COLO668 (cell line): ENCODE data around the gene HES7.

ENCODE experiments used
- DNase-seq: peaks from one replicate; lab custom pipeline; 2025; ENCODE audit not compliant: unreplicated experiment; lab: John Stamatoyannopoulos, UW

HES7 gene

DNA sequence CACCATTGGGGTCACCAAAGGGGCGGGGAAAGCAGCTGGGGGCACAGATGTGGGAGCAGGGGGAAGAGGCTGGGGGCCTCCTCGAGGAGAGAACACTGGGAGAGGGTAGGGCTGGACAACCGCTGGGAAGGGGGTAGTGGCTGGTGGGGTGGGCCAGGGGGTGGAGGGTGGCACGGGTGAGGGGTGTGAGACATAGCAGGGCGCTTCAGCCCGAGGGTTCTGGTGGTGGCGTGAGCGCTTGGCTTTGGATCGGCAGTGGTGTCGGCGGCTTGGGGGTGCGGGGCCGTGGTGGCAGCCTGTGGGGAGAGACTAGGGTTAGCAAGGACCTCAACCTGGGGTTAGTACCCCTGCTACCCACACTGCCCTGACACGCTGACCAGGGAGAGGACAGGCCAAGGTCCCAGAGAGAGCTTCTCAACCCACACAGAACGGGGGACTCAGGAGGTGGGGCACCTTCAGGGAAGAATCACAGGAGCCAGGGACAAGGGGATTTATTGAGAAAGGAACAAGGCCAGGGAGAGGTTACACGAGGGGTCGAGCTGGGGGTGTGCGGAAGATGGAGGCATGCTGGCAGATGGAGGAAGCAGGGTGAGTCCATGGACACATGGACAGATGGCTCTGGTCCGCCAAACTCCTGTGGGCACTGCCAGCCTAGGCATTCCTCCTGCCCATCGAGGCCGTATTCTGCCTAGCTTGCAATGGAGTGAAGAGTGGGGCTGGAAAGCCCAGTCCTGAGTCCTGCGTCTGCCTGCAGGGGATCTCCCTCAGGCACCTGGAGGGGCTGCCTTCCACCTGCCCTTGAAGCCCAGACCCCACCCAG, 19.9 kb upstream of the HES7 start:
- no peak for DNase-seq

DNA sequence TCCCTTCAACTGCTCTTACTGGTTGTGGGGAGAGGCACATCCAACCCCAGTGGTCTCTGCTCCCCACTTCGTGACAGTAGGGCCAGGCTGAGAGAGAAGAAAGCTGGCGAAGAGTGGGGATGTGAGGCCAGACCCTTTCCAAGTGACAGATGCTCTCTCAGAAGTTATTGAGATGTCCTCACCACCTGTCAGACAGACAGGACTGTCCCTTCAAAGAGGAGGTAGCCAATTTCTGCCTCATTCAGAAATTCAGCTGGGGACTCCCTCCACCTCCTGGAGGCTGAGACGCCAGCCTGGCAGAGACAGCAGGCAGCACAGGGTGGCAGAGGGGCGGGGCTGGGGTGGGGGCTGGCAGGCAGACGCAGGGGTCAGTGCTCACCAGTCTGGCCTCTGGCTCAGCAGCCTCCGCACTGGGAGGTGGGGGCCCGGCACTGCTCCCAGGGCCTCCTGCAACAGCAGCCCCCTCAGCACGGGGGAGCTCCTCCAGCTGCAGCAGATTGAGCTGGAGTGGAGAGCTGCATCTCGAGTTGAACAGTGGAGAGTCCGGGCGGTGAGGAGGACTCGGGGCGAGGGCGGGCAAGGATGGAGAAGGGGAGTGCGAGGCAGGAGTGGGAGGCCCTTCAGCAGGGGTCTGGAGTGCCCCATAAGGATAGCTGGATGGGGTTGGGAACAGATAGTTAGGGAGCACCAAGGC, 19.1 kb upstream of the HES7 start:
- no peak for DNase-seq

DNA sequence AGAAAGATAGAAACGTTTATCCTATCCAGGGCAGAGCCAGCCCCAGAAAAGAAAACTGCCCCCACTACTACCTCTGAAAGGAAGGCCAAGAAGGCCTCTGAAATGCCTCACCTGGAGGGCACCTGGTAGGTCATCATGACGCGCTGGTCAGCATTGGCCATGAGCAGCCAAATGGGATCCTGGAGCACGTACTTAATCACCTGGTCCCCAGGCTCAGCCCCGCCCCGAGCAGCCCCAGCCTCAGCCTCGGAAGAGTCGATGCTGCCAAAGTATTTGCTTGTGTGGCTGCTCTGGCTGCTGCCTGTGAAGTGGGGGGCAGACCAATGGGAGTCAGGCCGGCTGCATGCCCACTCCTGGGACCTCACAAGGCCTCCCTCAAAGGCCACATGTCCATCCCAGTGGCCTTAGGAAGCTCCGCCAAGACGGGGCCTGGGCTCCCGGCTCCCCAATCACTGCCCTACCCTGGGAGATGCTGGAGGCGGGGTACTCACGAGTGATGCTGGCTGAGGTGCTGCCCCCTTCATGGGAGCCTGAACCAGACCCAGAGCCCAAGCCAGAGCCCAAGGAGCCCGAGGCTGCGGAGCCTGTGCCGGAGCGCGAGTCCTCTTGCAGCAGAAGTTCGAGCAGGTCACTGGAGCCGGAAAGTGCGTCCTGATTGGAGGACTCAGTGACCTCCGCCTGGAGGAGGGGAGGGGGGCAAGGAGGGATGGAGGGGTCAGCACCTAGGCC, 18.4 kb upstream of the HES7 start:
- DNase-seq = no peak

GRCh38 chr17:8141741-8142140, 17.8 kb upstream of the HES7 start:
- DNase-seq = no peak

DNA sequence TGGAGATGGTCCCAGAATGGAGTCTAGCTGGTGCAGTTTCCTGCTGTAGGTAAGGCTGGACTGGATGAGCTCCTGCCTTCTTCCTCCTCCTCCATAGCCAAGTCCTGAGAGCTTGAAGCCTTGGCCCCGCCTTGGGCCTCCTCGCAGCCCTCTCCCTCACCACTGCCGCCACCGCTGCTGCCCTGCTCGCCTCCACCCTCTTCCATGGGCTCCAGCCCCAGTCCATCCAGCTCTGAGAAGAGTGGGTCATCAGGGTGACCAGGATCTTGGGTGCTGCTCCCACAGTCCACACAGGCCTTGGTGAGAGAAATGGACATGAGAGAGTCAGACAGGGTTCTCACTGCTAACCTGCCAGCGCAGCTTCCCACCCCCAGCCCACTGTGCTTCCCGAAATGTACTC, 17.1 kb upstream of the HES7 start:
- DNase-seq = no peak

- no peak for DNase-seq
These were observed 16.4 kb upstream of the HES7 start for GRCh38 chr17:8140065-8141029.

DNA sequence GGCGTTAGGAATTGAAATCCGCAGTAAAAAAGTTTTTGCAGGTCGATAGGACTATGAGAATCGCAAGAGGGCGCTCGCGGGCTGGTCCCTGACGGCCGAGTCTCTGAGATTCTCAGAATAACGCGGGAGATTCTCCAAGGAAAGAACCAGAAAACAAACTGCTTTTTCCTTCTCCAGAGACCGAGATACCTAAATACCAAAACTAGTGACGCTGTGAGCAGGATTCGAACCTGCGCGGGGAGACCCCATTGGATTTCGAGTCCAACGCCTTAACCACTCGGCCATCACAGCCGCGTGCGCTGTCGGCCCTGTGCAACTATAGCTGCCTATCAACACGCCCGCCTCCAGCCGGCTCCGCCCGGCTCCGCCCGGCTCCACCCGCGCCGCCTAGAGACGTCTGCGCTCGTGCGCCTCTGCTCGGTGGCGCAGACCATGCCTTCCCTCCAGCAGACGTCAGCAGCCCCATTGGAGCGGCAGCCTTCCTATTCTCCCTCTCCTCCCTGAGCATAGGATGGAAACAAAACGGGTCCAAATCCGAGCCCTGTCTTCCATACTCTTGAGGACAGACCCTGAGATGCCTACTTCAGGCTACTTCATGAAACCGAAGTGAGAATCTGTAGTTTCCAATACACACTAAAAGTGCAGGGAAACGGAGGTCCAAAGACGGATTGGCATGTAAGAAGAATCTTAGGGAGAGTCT, 14.9 kb upstream of the HES7 start:
- DNase-seq = peak; percentile 90

DNA sequence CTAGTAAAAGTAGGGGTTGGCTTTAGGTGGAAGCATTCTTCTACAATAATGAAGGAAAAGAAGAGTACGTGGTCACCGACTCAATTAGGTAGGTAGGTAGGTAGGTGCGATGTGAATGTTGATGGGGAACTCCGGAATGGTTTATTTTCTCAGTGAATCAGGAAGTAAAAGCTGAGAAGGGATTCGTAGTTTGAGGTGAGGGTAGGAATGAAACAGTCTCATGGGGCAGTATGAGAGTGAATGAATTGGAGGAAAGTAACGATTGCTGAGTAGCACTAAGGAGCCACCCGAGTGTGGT, 14.4 kb upstream of the HES7 start:
- DNase-seq = no peak

DNA sequence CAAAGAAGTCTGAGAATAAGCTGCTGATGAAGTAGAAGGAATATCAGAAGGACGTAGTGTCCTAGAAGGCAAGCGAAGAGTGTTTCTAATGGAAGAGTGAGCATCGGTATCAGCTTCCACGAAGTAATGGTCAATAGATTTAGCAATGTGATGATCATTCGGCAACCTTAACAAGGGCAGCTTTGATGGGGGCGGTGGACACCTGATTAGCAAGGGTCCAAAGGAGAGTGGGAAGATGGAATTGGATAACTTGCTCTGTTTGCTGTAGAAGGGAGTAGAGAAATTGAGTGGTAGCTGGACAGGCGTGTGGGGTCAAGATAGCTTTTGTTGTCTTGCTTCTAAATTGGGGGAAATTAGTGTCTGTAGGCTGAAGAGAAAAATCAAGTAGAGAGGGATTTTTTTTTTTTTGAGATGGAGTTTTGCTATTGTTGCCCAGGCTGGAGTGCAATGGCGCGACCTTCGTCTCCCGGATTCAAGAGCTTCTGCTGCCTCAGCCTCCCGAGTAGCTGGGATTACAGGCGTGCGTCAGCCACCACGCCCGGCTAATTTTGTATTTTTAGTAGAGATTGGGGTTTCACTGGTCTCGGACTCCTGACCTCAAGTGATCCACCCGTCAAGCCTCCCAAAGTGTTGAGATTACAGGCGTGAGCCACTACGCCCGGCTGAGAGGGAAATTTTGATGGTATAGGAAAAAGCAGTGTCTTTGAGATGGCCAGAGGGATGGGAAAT, 13.9 kb upstream of the HES7 start:
- DNase-seq = no peak

GRCh38 chr17:8133941-8134340, 10.0 kb upstream of the HES7 start:
- DNase-seq = no peak

DNA sequence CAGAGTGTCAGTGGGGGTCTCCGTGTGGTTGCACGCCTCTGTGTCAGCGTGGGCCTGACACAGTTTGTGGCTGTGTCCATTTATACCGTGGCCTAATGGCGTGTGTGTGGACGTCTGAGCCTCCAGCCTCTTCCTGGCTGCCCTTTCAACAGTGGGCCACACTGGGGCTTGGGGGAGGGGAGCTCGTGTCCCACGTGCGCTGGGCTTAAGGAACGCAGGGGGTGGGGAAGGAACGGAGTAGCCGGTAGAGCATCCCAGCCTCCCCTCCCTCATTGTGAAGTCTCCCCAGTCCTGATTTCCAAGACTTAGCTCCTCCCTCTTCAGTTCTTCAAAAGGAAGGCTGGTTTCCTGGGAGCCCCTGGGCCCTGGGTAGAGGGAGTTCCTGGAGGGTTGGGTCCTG, 9.5 kb upstream of the HES7 start:
- no peak for DNase-seq

DNA sequence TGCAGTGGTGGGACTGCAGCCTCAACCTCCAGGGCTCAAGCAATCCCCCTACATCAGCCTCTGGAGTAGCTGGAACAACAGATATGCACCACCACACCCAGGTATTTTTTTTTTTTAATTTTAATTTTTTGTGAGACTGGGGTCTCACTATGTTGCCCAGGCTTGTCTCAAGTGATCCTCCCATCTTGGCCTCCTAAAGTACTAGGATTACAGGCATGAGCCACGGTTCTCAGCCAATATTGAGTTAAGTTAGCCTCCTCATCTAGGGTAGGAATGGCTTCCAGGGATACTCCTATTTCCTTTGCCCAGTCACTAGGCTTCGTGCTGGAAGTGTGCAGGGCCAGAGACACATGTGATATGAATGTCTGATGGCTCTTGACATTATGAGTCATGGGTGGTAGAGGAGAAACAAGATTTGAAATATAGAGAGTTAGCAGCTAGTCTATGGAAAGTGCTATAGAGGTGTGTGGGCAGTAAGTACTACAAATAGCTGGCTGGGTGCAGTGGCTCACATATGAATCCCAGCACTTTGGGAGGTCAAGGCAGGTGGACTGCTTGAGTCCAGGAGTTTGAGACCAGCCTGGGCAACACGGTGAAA, 8.0 kb upstream of the HES7 start:
- DNase-seq = no peak

GRCh38 chr17:8128125-8128784, 4.3 kb upstream of the HES7 start:
- DNase-seq = no peak

- DNase-seq = peak; percentile 39
These were observed 2.7 kb upstream of the HES7 start for GRCh38 chr17:8126491-8127066.

DNA sequence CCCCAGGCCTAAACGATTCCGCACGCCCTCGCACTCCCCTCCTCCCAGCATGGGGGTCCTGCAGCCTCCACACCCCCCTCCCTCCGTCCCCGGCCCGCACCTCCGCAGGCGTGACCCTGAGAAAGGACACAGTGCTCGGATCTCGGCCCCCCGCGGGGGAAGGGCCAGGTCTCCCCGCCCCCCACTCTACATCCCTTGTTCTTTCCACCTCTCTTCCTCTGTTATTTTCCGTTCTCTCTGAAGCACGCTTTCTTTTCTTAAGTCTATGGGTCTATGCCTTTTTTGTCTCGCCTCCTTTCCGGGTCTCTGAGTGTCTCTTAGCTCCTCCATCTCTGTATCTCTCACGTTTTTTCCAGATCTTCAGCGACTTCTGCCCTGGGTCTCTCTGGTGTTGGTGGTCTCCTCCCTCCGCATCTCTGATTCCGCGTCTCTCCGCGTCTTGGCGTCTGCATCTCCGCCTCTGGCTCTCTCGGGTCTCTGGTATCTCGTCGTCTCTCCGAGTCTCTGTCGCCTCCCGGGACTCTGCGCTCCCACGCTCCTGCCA, 2.1 kb upstream of the HES7 start:
- peak; percentile 9 for DNase-seq

GRCh38 chr17:8125154-8125946, 1.4 kb upstream of the HES7 start:
- peak; percentile 58 for DNase-seq
